GM19455 (cell line): ENCODE measurements around the gene THEMIS.

ENCODE experiments used
- ATAC-seq: cut with Tn5 transposase; IDR thresholded peaks from one replicate; pipeline ENCODE4 v1.9.1; 2021; ENCODE audit not compliant: unreplicated experiment

THEMIS gene

DNA sequence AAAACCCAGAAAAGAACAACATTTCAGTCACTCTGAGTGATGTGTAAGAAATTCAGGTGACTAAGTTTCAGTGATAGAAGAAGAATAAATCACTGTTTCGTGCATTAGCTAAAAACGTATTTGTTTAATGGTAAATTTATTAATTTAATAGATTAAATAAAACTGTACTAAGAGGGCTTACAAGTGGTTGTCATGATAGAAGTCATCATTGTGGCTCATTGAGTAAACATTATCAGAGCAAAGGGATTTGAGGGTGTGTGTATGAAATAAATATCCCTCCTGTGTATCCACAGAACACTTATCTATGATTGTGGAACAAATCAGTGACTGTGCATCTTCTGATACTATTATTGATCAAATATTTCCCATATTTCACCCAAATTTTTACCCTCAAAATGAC, 40.1 kb downstream of the THEMIS start:
- no peak for ATAC-seq

GRCh38 chr6:127859956-127860355, 40.9 kb downstream of the THEMIS start:
- ATAC-seq, result no peak

DNA sequence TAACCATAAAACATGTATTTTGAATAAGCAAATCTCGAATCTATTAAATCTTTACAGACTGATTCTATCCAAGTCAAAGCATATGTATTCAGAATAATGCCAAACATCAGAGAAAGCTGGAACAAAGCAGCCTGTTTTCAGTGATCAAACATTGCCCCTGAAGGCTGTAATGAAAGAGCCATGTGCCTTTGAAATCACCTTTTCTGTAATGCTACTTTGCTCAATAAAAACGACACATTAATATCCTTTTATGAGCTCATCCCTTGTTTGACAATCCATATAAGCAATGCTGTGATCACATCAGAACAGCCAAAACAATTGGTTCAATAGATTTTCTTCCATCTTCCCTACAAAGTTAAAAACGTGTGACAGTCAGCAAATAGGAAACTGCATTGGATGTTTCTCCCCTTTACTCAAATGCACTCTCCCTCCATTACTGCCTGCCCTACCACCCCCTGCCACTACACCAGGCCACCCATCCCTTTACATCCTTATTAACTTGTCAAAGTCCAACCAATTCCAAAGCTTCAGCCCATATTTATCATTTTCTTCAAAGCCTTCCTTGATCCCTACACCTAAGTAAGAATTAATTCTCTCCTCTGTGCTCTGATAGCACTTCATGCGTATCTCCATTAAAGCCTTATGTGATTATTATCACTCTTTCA, 42.0 kb downstream of the THEMIS start:
- no peak for ATAC-seq

DNA sequence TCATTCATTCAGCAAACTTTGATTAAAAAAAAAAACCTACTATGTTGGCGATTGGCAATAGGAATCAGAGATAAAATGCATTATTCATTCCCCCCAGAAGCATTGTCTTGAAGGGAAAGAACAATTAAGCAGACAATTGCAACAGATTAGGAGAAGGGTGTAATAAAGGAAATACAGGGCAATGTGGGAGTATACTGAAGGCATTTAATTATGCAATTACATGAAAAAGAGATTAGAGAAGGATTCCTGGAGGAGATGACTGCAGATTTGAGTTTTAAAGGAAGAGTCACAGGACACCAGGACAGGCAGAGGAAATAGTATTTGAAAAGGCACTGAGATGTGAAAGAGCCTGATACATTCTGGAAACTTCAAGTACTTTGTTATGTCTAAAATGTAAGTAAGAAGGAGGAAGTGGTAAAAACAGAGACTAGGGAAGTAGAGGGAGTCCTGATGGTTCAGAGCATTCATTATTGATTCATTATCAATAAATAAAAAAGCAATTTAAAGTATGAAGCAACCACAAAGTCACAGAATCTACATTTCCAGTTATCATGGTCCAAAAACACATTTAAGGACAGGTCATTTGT, 43.7 kb downstream of the THEMIS start:
- no peak for ATAC-seq

- no peak for ATAC-seq
Measured at GRCh38 chr6:127855542-127856159, 45.2 kb downstream of the THEMIS start.

DNA sequence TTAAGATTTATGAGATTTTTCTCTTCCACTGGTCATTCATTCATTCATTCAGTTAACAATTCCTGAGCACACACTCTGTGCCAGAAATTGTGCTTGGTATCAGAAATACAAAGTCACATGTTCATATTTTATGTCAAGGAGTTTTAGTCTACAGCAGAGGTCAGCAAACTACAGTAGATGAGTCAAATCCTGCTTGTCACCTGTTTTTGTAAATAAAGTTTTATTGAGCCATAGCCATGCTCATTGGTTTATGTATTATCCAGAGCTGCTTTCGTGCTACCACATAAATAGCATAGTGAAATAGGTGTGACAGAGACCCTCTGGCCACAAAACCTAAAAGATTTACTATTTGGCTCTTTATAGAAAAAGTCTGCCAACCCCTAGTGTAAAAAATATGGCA, 46.8 kb downstream of the THEMIS start:
- no peak for ATAC-seq

DNA sequence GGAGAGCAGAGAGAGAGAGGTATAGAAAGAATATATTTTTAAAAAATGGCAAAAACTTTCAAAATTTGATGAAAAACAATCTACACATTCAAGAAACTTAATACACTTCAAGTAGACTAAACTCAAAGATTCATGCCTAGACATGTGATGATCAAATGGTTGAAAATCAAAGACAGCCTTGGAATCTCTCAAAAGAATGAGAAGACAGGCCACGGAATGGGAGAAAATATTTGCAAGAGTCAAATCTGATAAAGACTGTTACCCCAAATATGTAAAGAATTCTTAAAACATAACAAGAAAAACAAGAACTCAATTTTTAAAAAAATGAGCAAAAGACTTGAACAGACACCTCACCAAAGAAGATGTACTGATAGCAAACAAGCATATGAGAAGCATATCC, 49.7 kb downstream of the THEMIS start:
- no peak for ATAC-seq

DNA sequence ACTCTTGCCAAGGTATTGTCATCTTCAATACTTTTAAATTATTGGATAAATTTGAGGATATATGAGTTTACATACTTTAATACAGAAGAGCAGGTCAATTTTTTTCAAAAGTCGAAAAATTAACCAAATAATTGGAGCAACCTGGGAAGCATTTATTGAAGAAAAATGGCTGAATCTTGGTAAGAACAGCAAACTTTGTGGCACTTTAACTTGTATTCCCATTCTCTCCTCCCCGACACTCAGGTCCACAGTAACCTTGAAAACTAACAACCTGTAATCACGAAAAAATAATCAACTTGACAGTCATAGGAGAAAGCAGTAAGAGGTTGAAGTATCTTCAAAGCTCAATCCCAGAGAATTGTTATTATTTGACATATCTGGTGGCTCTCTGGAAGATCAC, 55.6 kb downstream of the THEMIS start:
- no peak for ATAC-seq

- ATAC-seq, result no peak
Measured at GRCh38 chr6:127844529-127844928, 56.3 kb downstream of the THEMIS start.

- ATAC-seq, result no peak
Measured at GRCh38 chr6:127843582-127843981, 57.3 kb downstream of the THEMIS start.

DNA sequence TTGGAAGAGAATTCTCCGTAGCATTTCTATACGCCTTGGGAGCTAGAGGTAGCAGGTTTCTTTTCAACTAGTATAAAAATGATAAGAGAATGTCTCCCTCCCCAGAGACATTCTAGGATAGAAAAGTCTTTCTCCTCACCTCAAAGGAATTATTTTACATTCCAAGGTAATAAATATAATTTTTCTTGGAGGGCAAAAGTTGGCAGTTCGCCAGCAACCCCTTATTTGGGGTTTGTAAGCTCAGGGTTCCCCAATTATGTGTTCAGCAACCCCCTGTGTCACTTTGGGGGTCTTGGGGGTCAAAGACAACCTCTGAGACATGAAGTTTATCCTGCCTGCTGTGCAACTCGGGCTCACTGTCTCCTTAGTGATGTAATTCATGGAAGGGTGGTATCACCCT, 58.3 kb downstream of the THEMIS start:
- no peak for ATAC-seq

- ATAC-seq, result no peak
Measured at GRCh38 chr6:127841811-127842210, 59.0 kb downstream of the THEMIS start.

DNA sequence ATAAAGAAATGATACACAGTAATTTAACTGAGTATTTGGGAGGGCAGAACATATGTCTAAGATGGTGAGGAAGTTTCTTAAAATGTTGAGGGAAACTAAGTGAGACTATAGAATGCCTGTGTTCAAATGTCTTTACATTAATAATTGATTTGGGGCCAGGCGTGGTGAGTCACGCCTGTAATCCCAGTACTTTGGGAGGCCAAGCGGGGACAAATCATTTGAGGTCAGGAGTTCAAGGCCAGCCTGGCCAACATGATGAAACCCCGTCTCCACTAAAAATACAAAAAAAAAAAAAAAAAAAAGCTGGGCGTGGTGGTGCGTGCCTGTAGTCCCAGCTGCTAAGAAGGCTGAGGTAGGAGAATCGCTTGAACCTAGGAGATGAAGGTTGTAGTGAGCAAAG, 66.7 kb downstream of the THEMIS start:
- ATAC-seq, result no peak

DNA sequence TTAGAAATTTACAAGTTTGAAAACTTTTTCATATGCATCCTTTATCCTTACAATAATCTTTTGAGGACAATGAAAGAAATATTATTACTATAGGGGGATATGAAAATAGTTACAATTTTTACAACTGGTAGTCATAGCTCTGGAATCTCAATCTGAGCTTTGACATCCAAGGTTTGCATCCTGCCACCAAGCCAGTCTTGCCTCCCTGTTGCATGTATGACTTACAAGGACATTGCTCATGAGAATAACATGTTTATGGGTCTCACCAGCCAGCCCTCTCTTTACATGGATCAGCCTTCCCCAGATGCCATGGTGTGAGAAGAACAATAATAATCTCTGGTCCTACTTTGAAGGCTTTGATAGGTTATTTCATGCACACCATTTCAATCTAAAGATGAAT, 67.5 kb downstream of the THEMIS start:
- ATAC-seq, result no peak

GRCh38 chr6:127832381-127832780, 68.5 kb downstream of the THEMIS start:
- ATAC-seq, result no peak

DNA sequence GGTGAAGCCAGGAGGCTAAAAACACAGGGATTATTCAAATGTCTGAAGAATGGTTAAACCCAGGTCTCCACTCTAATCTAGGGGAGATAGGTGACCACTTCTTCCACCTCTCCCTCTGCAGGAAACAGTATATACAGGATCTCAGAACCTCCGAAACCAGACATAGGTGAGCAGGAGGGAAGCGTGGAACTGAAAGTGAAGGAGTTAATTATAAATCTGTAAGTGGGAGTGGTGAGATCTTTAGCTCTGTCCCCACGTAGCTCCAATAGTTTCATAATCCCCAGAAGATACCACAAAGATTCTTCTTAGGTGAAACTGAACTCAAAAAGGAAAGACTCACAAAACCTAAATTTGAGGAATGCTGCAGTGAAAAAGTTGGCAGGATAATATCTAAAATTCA, 76.8 kb downstream of the THEMIS start:
- ATAC-seq, result no peak

- no peak for ATAC-seq
Measured at GRCh38 chr6:127821431-127821830, 79.4 kb downstream of the THEMIS start.

DNA sequence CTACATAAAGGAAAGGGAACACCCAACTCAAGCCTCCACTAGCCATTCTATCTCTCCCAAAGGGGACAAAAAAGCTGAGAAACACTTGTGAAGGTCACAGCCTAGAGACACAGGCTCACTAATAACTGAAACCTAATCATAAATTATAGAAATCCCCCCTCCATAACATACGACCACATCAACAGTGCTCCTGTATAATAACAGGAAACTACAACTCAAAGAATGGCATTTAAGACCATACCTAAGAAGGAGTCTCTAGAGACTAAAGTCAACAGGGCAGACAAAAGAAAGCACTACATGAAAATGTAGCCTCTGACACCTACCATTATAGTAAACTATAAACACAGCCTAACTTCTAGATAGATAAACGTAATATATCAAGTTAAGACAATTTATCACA, 82.7 kb downstream of the THEMIS start:
- no peak for ATAC-seq

- ATAC-seq, result no peak
Measured at GRCh38 chr6:127816643-127817042, 84.2 kb downstream of the THEMIS start.

DNA sequence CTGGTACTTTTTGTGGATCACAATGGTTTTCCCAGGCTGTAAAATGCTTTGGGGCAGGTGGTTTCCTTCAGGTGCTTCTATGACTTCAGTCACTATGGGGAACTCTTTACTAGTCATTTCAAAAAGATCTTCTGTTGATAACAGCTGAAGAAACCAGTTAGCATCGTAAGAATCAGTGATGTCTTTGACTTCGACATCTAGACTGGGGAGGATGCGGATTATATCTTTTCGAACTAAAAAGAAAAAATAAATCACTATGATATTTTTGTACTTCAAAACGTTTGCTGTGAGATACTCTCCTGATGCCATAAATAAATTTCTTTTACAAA, 87.2 kb downstream of the THEMIS start:
- no peak for ATAC-seq

DNA sequence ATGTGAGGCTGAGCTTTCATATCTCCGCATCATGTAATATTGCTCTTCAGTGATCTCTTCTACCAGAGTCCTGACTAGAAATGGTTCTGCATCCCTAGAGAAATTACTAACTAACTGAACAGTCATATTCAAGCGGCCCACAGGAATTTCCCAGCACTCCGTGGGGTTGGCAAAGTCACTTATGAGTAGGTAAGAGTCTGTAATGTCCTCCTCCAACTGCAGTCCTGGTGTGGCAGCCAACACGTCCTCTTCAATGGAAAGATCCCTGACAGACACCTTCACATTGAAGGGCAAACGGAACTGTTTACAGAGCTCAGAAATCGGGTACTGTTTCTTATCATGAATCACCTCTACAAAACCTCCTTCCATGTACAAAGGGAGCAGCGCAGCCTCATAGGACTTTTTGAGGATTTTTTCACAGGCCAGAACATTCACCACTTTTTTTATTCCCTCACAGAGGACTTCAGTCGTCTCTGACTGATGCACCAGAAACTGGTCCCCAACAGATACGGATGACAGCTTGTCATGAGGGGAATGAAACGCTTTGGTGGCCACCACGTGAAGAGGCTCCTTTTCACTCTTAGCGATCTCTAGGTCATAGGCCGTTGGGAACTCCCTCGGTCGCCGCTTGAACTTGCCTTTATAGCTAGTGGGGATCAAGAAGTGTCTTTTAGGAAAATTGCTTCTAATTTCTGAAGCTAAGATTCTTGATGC, 87.7 kb downstream of the THEMIS start:
- no peak for ATAC-seq

- no peak for ATAC-seq
Measured at GRCh38 chr6:127811900-127812570, 88.8 kb downstream of the THEMIS start.
